ENCODE results near the gene DPP10.

GRCh38 chr2:114812261-114812660 is 369.8 kb downstream of the DPP10 start:
- no peak for TF ChIP-seq YY1 (IDR thresholded peaks at IDR 0.05; ENCODE audit: insufficient read depth, insufficient replicate concordance, low read depth, low read length)
- TF ChIP-seq, protein P1, sequence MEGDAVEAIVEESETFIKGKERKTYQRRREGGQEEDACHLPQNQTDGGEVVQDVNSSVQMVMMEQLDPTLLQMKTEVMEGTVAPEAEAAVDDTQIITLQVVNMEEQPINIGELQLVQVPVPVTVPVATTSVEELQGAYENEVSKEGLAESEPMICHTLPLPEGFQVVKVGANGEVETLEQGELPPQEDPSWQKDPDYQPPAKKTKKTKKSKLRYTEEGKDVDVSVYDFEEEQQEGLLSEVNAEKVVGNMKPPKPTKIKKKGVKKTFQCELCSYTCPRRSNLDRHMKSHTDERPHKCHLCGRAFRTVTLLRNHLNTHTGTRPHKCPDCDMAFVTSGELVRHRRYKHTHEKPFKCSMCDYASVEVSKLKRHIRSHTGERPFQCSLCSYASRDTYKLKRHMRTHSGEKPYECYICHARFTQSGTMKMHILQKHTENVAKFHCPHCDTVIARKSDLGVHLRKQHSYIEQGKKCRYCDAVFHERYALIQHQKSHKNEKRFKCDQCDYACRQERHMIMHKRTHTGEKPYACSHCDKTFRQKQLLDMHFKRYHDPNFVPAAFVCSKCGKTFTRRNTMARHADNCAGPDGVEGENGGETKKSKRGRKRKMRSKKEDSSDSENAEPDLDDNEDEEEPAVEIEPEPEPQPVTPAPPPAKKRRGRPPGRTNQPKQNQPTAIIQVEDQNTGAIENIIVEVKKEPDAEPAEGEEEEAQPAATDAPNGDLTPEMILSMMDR (CRISPR knock-in tag; IDR thresholded peaks at IDR 0.05): no peak
- TF ChIP-seq SRF (IDR thresholded peaks at IDR 0.05; ENCODE audit: low read depth, low read length): no peak
- no peak for TF ChIP-seq EEA1 (CRISPR knock-in tag; IDR thresholded peaks at IDR 0.05; ENCODE audit: borderline replicate concordance)
- TF ChIP-seq, protein P2, sequence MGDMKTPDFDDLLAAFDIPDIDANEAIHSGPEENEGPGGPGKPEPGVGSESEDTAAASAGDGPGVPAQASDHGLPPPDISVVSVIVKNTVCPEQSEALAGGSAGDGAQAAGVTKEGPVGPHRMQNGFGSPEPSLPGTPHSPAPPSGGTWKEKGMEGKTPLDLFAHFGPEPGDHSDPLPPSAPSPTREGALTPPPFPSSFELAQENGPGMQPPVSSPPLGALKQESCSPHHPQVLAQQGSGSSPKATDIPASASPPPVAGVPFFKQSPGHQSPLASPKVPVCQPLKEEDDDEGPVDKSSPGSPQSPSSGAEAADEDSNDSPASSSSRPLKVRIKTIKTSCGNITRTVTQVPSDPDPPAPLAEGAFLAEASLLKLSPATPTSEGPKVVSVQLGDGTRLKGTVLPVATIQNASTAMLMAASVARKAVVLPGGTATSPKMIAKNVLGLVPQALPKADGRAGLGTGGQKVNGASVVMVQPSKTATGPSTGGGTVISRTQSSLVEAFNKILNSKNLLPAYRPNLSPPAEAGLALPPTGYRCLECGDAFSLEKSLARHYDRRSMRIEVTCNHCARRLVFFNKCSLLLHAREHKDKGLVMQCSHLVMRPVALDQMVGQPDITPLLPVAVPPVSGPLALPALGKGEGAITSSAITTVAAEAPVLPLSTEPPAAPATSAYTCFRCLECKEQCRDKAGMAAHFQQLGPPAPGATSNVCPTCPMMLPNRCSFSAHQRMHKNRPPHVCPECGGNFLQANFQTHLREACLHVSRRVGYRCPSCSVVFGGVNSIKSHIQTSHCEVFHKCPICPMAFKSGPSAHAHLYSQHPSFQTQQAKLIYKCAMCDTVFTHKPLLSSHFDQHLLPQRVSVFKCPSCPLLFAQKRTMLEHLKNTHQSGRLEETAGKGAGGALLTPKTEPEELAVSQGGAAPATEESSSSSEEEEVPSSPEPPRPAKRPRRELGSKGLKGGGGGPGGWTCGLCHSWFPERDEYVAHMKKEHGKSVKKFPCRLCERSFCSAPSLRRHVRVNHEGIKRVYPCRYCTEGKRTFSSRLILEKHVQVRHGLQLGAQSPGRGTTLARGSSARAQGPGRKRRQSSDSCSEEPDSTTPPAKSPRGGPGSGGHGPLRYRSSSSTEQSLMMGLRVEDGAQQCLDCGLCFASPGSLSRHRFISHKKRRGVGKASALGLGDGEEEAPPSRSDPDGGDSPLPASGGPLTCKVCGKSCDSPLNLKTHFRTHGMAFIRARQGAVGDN (CRISPR knock-in tag; IDR thresholded peaks at IDR 0.05): no peak
- TF ChIP-seq CEBPG (CRISPR knock-in tag; IDR thresholded peaks at IDR 0.05): no peak
- TF ChIP-seq ETV6 (CRISPR knock-in tag; conservative IDR thresholded peaks at IDR 0.05): no peak
- no peak for TF ChIP-seq EP300 (IDR thresholded peaks at IDR 0.05; ENCODE audit: low read depth in 2 of 2, low read length in 2 of 2)
- TF ChIP-seq EP300 (CRISPR knock-in tag; IDR thresholded peaks at IDR 0.05; ENCODE audit: borderline replicate concordance): no peak
- no peak for TF ChIP-seq ZNF781 (CRISPR knock-in tag; IDR thresholded peaks at IDR 0.05; ENCODE audit: borderline replicate concordance, not compliant biosample characterization)
- TF ChIP-seq XBP1 (CRISPR knock-in tag; IDR thresholded peaks at IDR 0.05): no peak
- TF ChIP-seq ZFY (CRISPR knock-in tag; IDR thresholded peaks at IDR 0.05): no peak
- no peak for TF ChIP-seq TBP (CRISPR knock-in tag; IDR thresholded peaks at IDR 0.05)
- TF ChIP-seq TBL1XR1 (IDR thresholded peaks at IDR 0.05; ENCODE audit: borderline replicate concordance, low read length, partially characterized antibody): no peak

Data from HepG2 (cell line).